ENCODE measurements around the gene INPP5D.
A peak's percentile ranks its signal among the peaks of the same experiment; 100 is the strongest.

Gene INPP5D

GRCh38 chr2:233129351-233129978 is 69.3 kb downstream of the INPP5D start:
- no peak for DNase-seq (ENCODE audit: extremely low read depth, low read depth)

DNA sequence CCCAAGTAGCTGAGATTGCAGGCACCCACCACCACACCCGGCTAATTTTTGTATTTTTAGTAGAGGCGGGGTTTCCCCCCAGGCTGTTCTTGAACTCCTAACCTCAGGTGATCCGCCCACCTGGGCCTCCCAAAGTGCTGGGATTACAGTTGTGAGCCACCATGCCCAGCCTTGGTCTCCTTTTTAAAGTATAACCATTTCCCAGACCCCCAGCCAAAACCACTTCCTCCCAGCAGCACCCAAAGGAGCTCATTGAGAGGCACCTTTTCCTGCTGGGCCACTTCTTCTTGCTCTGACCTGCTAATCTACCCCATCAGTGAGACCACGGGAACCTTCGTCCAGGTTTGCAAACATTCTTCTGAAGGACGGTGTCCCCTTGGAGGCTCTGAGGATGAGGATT is 69.9 kb downstream of the INPP5D start:
- no peak for DNase-seq (ENCODE audit: extremely low read depth, low read depth)
- H3K4me3 ChIP-seq (replicated peaks; ENCODE audit: low read depth, low read length) = no peak overlapping the region
- TF ChIP-seq CTCF (IDR thresholded peaks at IDR 0.05; ENCODE audit: low read depth, low read length, missing control alignments) = no peak

More at GRCh38 chr2:233129351-233129978, 69.3 kb downstream of the INPP5D start:
- TF ChIP-seq CTCF (IDR thresholded peaks at IDR 0.05; ENCODE audit: low read depth, low read length, missing control alignments) = peak; percentile 43
- H3K4me3 ChIP-seq (replicated peaks; ENCODE audit: low read depth, low read length) = no peak overlapping the region

DNA sequence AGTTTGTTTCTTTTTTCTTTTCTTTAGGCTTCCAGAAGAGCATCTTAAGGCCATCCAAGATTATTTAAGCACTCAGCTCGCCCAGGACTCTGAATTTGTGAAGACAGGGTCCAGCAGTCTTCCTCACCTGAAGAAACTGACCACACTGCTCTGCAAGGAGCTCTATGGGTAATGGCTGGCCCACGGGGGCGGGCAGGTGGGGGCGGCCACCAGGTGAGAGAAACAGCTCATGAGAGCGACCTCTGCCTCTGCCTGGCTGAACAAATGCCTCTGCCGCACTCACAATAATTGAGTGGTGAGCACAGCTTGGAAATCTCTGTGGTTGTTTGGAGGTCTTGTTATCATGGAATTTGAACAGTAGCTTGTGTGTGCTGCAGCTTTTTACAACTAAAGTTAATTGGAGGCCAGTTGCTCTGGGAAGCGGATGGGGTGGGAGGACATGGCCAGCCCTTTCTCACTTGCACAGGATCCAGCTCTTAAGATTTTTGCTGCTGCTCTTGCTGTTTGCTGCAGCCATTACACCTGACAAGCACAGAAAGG is 70.4 kb downstream of the INPP5D start:
- no peak for TF ChIP-seq CTCF (IDR thresholded peaks at IDR 0.05; ENCODE audit: low read depth, low read length, missing control alignments)
- DNase-seq (ENCODE audit: extremely low read depth, low read depth) = no peak
- no peak overlapping the region for H3K4me3 ChIP-seq (replicated peaks; ENCODE audit: low read depth, low read length)

DNA sequence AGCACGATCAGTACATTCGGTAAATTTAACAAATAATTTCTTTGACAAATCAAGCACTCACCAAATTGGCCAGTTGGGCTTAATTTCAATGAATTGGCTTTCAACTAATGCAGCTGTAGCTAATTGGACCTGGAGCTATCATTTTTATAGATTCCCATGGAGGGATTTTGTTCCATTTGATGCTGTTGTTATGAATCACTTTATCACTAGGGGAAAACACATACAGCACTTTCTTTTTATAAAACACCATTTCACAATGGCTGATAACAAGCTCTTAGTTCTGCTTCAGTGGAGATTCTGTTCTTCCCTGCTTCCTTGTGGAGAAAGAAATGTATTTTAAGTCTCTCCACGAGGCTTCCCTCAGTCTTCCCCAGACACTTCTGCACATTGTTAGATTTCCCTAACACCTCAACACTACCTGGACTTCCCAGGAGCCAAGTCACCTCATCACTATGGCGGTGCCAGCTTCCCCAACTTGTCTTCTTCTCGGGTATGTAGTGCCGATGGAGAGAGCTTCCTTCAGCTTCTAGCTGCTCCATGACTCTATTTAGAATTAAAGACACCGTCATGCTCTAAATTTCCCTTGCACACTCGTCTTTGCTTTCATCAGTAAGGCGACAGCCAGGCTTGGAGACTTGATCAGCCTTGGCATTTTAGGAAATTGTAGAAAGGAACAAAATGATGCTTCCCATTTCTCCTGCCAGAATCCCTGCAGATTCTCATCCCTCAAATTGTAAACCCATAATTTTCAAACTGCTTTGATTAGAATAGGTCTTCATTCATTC is 72.0 kb downstream of the INPP5D start:
- no peak for DNase-seq (ENCODE audit: extremely low read depth, low read depth)
- TF ChIP-seq CTCF (IDR thresholded peaks at IDR 0.05; ENCODE audit: low read depth, low read length, missing control alignments) = no peak
- H3K4me3 ChIP-seq (replicated peaks; ENCODE audit: low read depth, low read length) = no peak overlapping the region

DNA sequence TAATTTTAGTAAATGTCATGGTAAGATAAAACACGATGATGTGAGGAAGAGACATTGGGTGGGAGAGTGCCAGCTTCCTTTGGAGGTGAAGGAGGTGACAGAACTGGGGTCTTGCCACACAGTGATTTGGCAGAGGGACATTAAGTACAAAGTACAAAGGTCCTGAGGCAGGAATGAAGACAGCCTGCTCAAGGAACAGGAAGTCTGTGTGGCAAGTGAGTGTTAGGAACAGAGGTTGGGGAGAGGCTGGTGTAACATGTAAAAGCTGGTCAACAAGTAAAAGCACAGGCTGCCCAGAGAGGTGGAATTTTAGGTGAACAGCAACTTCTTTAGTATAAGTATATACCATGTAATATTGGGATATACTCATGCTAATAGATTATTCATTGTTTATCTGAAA is 73.1 kb downstream of the INPP5D start:
- TF ChIP-seq CTCF (IDR thresholded peaks at IDR 0.05; ENCODE audit: low read depth, low read length, missing control alignments) = no peak
- DNase-seq (ENCODE audit: extremely low read depth, low read depth) = no peak
- no peak overlapping the region for H3K4me3 ChIP-seq (replicated peaks; ENCODE audit: low read depth, low read length)

DNA sequence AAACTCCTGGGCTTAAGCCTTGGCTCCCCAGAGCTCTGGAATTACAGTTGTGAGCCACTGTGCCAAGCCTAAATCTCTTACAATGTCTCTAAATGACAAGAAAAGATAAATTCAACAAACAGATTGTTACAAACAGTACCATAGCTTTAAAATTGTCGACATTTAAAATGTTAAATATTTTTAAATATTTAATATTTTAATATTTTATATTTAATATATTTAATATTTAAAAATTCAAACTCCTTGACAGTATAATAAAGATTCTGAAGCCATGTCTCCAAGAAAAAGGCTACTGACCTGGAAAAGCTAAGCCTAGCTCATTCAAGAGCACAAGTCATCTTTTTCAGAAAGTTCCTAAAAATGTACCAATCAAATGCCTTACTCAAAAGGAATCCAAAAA is 75.3 kb downstream of the INPP5D start:
- TF ChIP-seq CTCF (IDR thresholded peaks at IDR 0.05; ENCODE audit: low read depth, low read length, missing control alignments) = no peak
- H3K4me3 ChIP-seq (replicated peaks; ENCODE audit: low read depth, low read length) = no peak overlapping the region
- no peak for DNase-seq (ENCODE audit: extremely low read depth, low read depth)

Measured in HFF-Myc (cell line).